ENCODE data around the gene MKNK1.

The MKNK1 gene

DNA sequence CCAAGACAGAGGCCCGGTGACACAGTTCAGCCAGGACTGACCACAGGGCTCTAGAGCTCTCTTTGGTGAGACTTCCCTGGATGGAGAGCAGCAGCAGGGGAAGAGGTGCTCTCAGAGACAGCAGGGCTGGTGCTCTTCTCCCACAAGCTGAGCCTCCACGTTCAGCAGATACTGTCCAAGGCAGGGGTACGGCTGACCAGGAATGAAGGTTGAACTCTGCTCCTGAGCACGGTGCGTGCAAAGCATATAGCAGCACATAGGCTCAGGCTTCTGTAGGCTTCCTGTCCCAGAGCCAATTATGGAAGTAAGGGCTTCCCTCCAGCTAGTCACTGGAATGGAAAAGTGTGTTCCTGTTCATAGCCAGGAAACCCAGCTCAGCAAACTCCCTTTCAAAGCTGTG is 90.5 kb downstream of the MKNK1 start:
- FAIRE-seq = no peak
- DNase-seq (ENCODE audit: insufficient read length, low spot score) = no peak
- TF ChIP-seq TAF1 (IDR thresholded peaks at IDR 0.05; ENCODE audit: low read depth, low read length) (no peak), PAX5 (IDR thresholded peaks at IDR 0.05; ENCODE audit: insufficient read depth, low read length, severe bottlenecking) (no peak), SPI1 (IDR thresholded peaks at IDR 0.05; ENCODE audit: low read depth, low read length) (no peak), POLR2A (IDR thresholded peaks at IDR 0.05; ENCODE audit: low read depth, low read length) (no peak), POLR2AphosphoS5 (IDR thresholded peaks at IDR 0.05; ENCODE audit: low read depth, low read length) (no peak), POU2F2 (IDR thresholded peaks at IDR 0.05; ENCODE audit: low read depth, low read length) (no peak)

DNA sequence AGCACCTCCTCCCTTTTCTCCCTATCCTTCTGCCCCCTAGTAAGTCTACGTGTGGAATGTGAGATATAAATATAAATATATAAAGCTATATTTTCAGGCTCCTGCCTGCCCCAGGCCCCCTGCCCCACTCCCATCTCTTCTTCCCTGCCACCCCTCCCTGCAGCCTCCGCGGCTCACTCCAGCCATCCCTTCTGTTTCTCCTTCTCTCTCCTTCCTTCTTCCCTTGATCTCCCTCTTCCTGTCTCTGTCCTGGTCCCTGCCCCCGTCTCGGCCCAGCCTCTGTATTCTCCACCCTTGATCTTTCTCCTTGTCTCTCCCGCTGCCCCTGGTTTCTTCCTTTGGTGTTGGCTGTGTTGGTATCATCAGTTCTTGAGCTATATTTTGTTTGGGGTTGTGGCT is 91.3 kb downstream of the MKNK1 start:
- DNase-seq (ENCODE audit: insufficient read length, low spot score) (no peak), FAIRE-seq (no peak)
- TF ChIP-seq PAX5 (IDR thresholded peaks at IDR 0.05; ENCODE audit: insufficient read depth, low read length, severe bottlenecking) = no peak
- TF ChIP-seq POLR2A (IDR thresholded peaks at IDR 0.05; ENCODE audit: low read depth, low read length) = no peak
- TF ChIP-seq SPI1 (IDR thresholded peaks at IDR 0.05; ENCODE audit: low read depth, low read length) = no peak
- no peak for TF ChIP-seq POLR2AphosphoS5 (IDR thresholded peaks at IDR 0.05; ENCODE audit: low read depth, low read length)
- TF ChIP-seq TAF1 (IDR thresholded peaks at IDR 0.05; ENCODE audit: low read depth, low read length) = no peak
- no peak for TF ChIP-seq POU2F2 (IDR thresholded peaks at IDR 0.05; ENCODE audit: low read depth, low read length)

DNA sequence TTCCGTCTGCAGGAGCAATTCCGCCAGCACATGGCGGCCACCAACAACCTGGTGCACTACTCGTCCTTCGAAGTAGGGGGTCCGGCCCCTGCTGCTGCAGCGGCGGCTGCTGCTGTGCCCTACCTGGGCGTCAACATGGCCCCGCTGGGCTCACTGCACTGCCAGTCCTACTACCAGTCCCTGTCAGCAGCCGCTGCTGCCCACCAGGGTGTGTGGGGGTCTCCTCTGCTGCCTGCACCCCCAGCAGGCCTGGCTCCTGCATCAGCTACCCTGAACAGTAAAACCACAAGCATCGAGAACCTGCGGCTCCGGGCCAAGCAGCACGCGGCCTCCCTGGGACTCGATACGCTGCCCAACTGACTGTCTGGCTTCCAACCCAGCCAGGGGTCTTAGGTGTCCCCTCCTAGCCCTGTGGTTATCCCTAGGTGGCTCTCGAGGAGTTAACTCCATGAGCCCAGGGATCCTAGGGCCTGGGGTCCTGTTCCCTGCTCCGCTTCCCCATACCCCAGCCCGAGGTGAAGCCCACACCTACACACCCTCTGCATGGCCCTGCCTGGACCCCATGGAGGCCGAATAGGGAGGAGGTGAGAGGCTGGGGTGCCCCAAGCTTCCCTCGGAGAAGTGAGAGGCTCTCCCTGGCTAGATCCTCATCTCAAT is 91.8 kb downstream of the MKNK1 start:
- DNase-seq (ENCODE audit: insufficient read length, low spot score) (no peak), FAIRE-seq (no peak)
- TF ChIP-seq SPI1 (IDR thresholded peaks at IDR 0.05; ENCODE audit: low read depth, low read length) (no peak), POLR2AphosphoS5 (IDR thresholded peaks at IDR 0.05; ENCODE audit: low read depth, low read length) (no peak), PAX5 (IDR thresholded peaks at IDR 0.05; ENCODE audit: insufficient read depth, low read length, severe bottlenecking) (no peak), TAF1 (IDR thresholded peaks at IDR 0.05; ENCODE audit: low read depth, low read length) (no peak), POU2F2 (IDR thresholded peaks at IDR 0.05; ENCODE audit: low read depth, low read length) (no peak), POLR2A (IDR thresholded peaks at IDR 0.05; ENCODE audit: low read depth, low read length) (no peak)

DNA sequence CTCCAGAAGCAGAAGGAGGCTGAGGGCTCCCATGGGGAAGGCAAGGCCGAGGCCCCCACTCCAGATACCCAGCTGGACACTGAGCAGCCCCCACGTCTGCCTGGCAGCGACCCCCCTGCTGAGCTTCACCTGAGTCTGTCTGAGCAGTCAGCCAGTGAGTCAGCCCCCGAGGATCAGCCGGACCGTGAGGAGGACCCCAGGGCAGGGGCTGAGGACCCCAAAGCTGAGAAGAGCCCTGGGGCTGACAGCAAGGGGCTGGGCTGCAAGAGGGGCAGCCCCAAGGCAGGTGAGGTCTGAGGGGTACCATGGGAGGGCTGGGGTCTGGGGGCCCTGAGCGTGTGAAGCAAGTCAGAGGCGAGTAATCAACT is 93.1 kb downstream of the MKNK1 start:
- TF ChIP-seq TAF1 (IDR thresholded peaks at IDR 0.05; ENCODE audit: low read depth, low read length) (no peak), POLR2AphosphoS5 (IDR thresholded peaks at IDR 0.05; ENCODE audit: low read depth, low read length) (no peak), POLR2A (IDR thresholded peaks at IDR 0.05; ENCODE audit: low read depth, low read length) (no peak), POU2F2 (IDR thresholded peaks at IDR 0.05; ENCODE audit: low read depth, low read length) (no peak), SPI1 (IDR thresholded peaks at IDR 0.05; ENCODE audit: low read depth, low read length) (no peak), PAX5 (IDR thresholded peaks at IDR 0.05; ENCODE audit: insufficient read depth, low read length, severe bottlenecking) (no peak)
- no peak for FAIRE-seq
- no peak for DNase-seq (ENCODE audit: insufficient read length, low spot score)

DNA sequence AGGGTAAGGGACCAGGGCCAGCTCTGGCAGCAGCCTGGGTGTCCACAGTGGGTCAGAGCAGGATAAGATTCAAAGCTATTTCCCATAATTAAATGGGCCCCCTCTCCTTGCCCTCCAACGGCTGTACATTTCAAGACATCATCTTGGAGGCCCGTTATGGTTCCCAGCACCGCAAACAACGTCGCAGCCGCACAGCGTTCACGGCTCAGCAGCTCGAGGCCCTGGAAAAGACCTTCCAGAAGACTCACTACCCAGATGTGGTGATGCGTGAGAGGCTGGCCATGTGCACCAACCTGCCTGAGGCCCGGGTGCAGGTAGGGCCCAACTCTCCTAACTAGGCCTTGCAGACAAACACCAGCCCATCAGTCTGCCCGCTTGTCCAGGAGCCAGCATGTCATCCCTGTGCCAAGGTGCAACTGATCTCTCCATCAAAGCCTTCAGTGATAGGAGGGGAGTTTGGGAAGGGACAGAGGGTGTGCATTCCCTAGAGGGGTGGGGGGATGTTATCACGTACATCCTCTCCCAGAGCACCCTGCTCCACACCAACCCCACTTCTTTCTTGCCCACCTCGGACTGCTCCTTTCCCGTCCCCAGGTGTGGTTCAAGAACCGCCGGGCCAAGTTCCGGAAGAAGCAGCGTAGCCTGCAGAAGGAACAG is 93.6 kb downstream of the MKNK1 start:
- FAIRE-seq = no peak
- DNase-seq (ENCODE audit: insufficient read length, low spot score) = no peak
- TF ChIP-seq PAX5 (IDR thresholded peaks at IDR 0.05; ENCODE audit: insufficient read depth, low read length, severe bottlenecking) = no peak
- no peak for TF ChIP-seq TAF1 (IDR thresholded peaks at IDR 0.05; ENCODE audit: low read depth, low read length)
- TF ChIP-seq SPI1 (IDR thresholded peaks at IDR 0.05; ENCODE audit: low read depth, low read length) = no peak
- no peak for TF ChIP-seq POLR2AphosphoS5 (IDR thresholded peaks at IDR 0.05; ENCODE audit: low read depth, low read length)
- no peak for TF ChIP-seq POLR2A (IDR thresholded peaks at IDR 0.05; ENCODE audit: low read depth, low read length)
- TF ChIP-seq POU2F2 (IDR thresholded peaks at IDR 0.05; ENCODE audit: low read depth, low read length) = no peak

DNA sequence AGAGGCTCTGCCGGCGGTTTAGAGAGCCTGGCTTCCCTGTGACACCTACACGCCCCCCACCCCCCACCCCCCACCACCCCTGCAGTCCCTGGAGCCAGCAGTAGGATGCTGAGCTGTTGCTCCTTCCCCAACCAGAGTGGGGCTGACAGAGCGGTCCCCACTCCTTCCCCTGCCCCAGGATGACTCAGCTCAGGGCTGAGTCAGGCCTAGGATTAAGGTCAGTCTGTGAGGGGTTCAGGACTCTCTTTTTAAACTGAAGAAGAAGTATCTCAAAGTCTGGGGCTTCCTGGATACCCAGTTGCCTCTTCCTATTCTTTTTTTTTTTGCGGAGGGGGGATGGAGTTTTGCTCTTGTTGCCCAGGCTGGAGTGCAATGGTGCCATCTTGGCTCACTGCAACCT is 95.3 kb downstream of the MKNK1 start:
- TF ChIP-seq SPI1 (IDR thresholded peaks at IDR 0.05; ENCODE audit: low read depth, low read length) (no peak), POLR2AphosphoS5 (IDR thresholded peaks at IDR 0.05; ENCODE audit: low read depth, low read length) (no peak), TAF1 (IDR thresholded peaks at IDR 0.05; ENCODE audit: low read depth, low read length) (no peak), POLR2A (IDR thresholded peaks at IDR 0.05; ENCODE audit: low read depth, low read length) (no peak), POU2F2 (IDR thresholded peaks at IDR 0.05; ENCODE audit: low read depth, low read length) (no peak), PAX5 (IDR thresholded peaks at IDR 0.05; ENCODE audit: insufficient read depth, low read length, severe bottlenecking) (no peak)
- DNase-seq (ENCODE audit: insufficient read length, low spot score) = no peak
- FAIRE-seq = no peak
